Gastroesophageal sphincter (tissue), 4 donors: ENCODE results near the gene FASN. TPM values are rescaled to one million over a fixed set of nuclear protein-coding genes. Genes with fewer than 3 reads are reported as not detected.

Experiments used
- ATAC-seq: fragments of 150-250 bp; one replicate; pipeline ENCODE4 v1.9.1; 2016; ENCODE audit warnings: mild to moderate bottlenecking, moderate library complexity
- H3K27ac ChIP-seq, 4 donors: fragments of 200-600 bp; sonication (generic) in 3 of 4; 1 replicate in 3 of 4; 2 replicates in 1 of 4; pipeline ENCODE4 v1.5.1; 2016 to 2019
- H3K27me3 ChIP-seq: fragments of 200-600 bp; sonication (generic); one replicate; pipeline ENCODE4 v1.5.1; 2019
- H3K36me3 ChIP-seq, 2 donors: fragments of 200-600 bp; sonication (generic); one replicate each; pipeline ENCODE4 v1.5.1; 2019; ENCODE audit warnings: control low read depth in 1 of 2
- H3K4me1 ChIP-seq, 3 donors: fragments of 200-600 bp; sonication (generic); 1 replicate in 2 of 3; 2 replicates in 1 of 3; pipeline ENCODE4 v1.5.1; 2016 to 2019; ENCODE audit warnings: control low read depth in 2 of 3
- H3K4me3 ChIP-seq, 2 donors: fragments of 200-600 bp; sonication (generic); one replicate each; pipeline ENCODE4 v1.5.1; 2019; ENCODE audit warnings: mild to moderate bottlenecking in 1 of 2, moderate library complexity in 1 of 2
- H3K9me3 ChIP-seq, 3 donors: fragments of 200-600 bp; sonication (generic); one replicate each; pipeline ENCODE4 v1.5.1; 2017 to 2019; ENCODE audit warnings: control low read depth in 2 of 3
- CTCF ChIP-seq, 4 experiments: fragments of 200-600 bp in 2 of 4; fragments of 450-650 bp in 2 of 4; sonication (generic) in 1 of 4; IDR thresholded peaks; one replicate each; pipeline ENCODE4 v1.5.1; 2017 to 2019; ENCODE audit warnings: antibody characterized with exemption in 4 of 4, mild to moderate bottlenecking in 2 of 4, moderate library complexity in 2 of 4
- EP300 ChIP-seq: sonication (generic); formaldehyde crosslinking; IDR thresholded peaks from one replicate; pipeline ENCODE4 v1.6.1; 2017; ENCODE audit warnings: antibody characterized with exemption, mild to moderate bottlenecking
- POLR2A ChIP-seq, 2 donors: fragments of 450-650 bp; IDR thresholded peaks; one replicate each; pipeline ENCODE4 v1.6.1; 2017; ENCODE audit warnings: antibody characterized with exemption in 2 of 2, mild to moderate bottlenecking in 2 of 2, moderate library complexity in 1 of 2
- POLR2AphosphoS5 ChIP-seq: sonication (generic); formaldehyde crosslinking; IDR thresholded peaks from one replicate; pipeline ENCODE4 v1.6.1; 2017; ENCODE audit warnings: antibody characterized with exemption
- WGBS, 2 donors: methylation state at CpG; one replicate each; pipeline ENCODE4 v1.1.5; 2018; ENCODE audit warnings: low coverage in 1 of 2; 5-methylcytosine and 5-hydroxymethylcytosine counted together
- total RNA-seq, 4 donors: library from RNA; depleted of rRNA; stranded (reverse); fragments of >200 nt; gene quantifications; one replicate each; pipeline ENCODE4 v1.1.0, GENCODE V29; 2016

FASN gene
- total RNA-seq, 4 donors from 2014 or later = 22.6 to 52.8 (median 48.3) TPM

GRCh38 chr17:82088838-82089722 lies 9.0 kb downstream of the FASN start:
- peaks cover 0 to 100% of the 10 kb centered on the region in 2 donors for H3K36me3 ChIP-seq
- TF ChIP-seq POLR2AphosphoS5 (no peak), POLR2A (IDR thresholded peaks at IDR 0.05) (no peak), CTCF (IDR thresholded peaks at IDR 0.05) (no peak), EP300 (no peak)
- H3K27me3 ChIP-seq = no peaks in the 10 kb centered on the region
- ATAC-seq = no peak
- H3K4me3 ChIP-seq = no peak overlapping the region
- WGBS, 2 donors = no CpG with 5 or more reads among the region's 47 CpGs
- H3K4me1 ChIP-seq = no peaks in the 10 kb centered on the region
- H3K9me3 ChIP-seq = no peaks in the 10 kb centered on the region
- no peak overlapping the region for H3K27ac ChIP-seq

- no peak overlapping the region for H3K27ac ChIP-seq
Measured at GRCh38 chr17:82087961-82088837, 9.8 kb downstream of the FASN start.

GRCh38 chr17:82086941-82087906 lies 10.8 kb downstream of the FASN start:
- no peak overlapping the region for H3K4me3 ChIP-seq
- no peaks in the 10 kb centered on the region for H3K4me1 ChIP-seq
- H3K36me3 ChIP-seq = peaks cover 0 to 100% of the 10 kb centered on the region in 2 donors
- no CpG with 5 or more reads among the region's 39 CpGs for WGBS, 2 donors
- TF ChIP-seq POLR2A (IDR thresholded peaks at IDR 0.05) (no peak), EP300 (no peak), POLR2AphosphoS5 (no peak), CTCF (IDR thresholded peaks at IDR 0.05) (no peak)
- ATAC-seq = no peak
- H3K27ac ChIP-seq = no peak overlapping the region
- no peaks in the 10 kb centered on the region for H3K9me3 ChIP-seq
- no peaks in the 10 kb centered on the region for H3K27me3 ChIP-seq

More at GRCh38 chr17:82087961-82088837, 9.8 kb downstream of the FASN start:
- no peaks in the 10 kb centered on the region for H3K27me3 ChIP-seq
- peaks cover 0 to 100% of the 10 kb centered on the region in 2 donors for H3K36me3 ChIP-seq
- H3K4me3 ChIP-seq = no peak overlapping the region
- no peak for ATAC-seq
- no CpG with 5 or more reads among the region's 48 CpGs for WGBS, 2 donors
- TF ChIP-seq POLR2A (IDR thresholded peaks at IDR 0.05) = no peak
- no peak for TF ChIP-seq CTCF (IDR thresholded peaks at IDR 0.05)
- TF ChIP-seq POLR2AphosphoS5 = no peak
- no peak for TF ChIP-seq EP300
- H3K9me3 ChIP-seq = no peaks in the 10 kb centered on the region
- H3K4me1 ChIP-seq = no peaks in the 10 kb centered on the region

GRCh38 chr17:82085931-82086764 lies 11.9 kb downstream of the FASN start:
- no peak overlapping the region for H3K4me3 ChIP-seq
- WGBS, 2 donors = no CpG with 5 or more reads among the region's 25 CpGs
- no peaks in the 10 kb centered on the region for H3K4me1 ChIP-seq
- no peaks in the 10 kb centered on the region for H3K27me3 ChIP-seq
- H3K36me3 ChIP-seq = peaks cover 0 to 100% of the 10 kb centered on the region in 2 donors
- TF ChIP-seq POLR2A (IDR thresholded peaks at IDR 0.05) (no peak), CTCF (IDR thresholded peaks at IDR 0.05) (no peak), POLR2AphosphoS5 (no peak), EP300 (no peak)
- no peaks in the 10 kb centered on the region for H3K9me3 ChIP-seq
- H3K27ac ChIP-seq = no peak overlapping the region
- no peak for ATAC-seq
